ENCODE data around the gene SH3YL1.
A peak's percentile ranks its signal among the peaks of the same experiment; 100 is the strongest.

The SH3YL1 gene

GRCh38 chr2:282371-283263, 18.8 kb upstream of the SH3YL1 start:
- no peak for DNase-seq (ENCODE audit: low read depth, low spot score)
- H3K27ac ChIP-seq, result no peak overlapping the region

- no peak overlapping the region for H3K27ac ChIP-seq
- no peak for DNase-seq (ENCODE audit: low read depth, low spot score)
These were observed 17.5 kb upstream of the SH3YL1 start for GRCh38 chr2:281381-281780.

- no peak overlapping the region for H3K27ac ChIP-seq
- no peak for DNase-seq (ENCODE audit: low read depth, low spot score)
These were observed 16.8 kb upstream of the SH3YL1 start for GRCh38 chr2:280650-281110.

- DNase-seq (ENCODE audit: low read depth, low spot score), result no peak
- no peak overlapping the region for H3K27ac ChIP-seq
These were observed 16.3 kb upstream of the SH3YL1 start for GRCh38 chr2:279956-280649.

- no peak for DNase-seq (ENCODE audit: low read depth, low spot score)
- H3K27ac ChIP-seq, result no peak overlapping the region
These were observed 15.5 kb upstream of the SH3YL1 start for GRCh38 chr2:279366-279765.

- DNase-seq (ENCODE audit: low read depth, low spot score), result no peak
- no peak overlapping the region for H3K27ac ChIP-seq
These were observed 15.1 kb upstream of the SH3YL1 start for GRCh38 chr2:278927-279320.

DNA sequence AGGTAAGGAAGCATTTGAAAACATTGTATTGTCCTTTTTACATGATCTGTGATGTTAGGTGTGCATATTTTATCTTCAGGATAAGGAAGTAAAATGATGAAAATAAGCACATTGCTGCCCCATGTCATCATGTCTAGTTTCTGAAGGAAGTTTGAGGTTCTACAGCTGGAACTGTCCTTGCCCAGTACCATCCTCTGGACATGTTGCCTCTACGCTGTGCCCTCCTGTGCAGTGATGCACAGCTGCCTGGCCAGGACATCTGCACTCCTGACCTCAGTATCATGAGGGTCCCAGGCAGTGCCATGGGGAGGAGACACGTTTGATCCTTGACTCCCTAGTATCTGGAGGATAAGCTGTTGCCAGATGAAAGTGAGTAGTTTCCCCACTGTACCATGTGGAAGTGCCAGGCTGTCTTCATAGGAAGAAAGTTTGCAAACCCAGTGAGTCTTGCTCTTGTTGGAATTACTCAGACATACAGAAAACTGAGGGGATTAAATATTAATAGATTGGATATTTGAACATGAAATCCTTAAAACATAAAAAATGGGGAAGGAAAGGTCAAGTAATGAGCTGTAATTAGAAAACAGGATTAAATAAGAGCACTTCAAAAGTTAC, 14.6 kb upstream of the SH3YL1 start:
- DNase-seq (ENCODE audit: low read depth, low spot score), result no peak
- H3K27ac ChIP-seq, result no peak overlapping the region

GRCh38 chr2:275466-275865, 11.6 kb upstream of the SH3YL1 start:
- H3K27ac ChIP-seq, result no peak overlapping the region
- DNase-seq (ENCODE audit: low read depth, low spot score), result no peak

GRCh38 chr2:274503-274902, 10.7 kb upstream of the SH3YL1 start:
- DNase-seq (ENCODE audit: low read depth, low spot score), result no peak
- H3K27ac ChIP-seq, result no peak overlapping the region

DNA sequence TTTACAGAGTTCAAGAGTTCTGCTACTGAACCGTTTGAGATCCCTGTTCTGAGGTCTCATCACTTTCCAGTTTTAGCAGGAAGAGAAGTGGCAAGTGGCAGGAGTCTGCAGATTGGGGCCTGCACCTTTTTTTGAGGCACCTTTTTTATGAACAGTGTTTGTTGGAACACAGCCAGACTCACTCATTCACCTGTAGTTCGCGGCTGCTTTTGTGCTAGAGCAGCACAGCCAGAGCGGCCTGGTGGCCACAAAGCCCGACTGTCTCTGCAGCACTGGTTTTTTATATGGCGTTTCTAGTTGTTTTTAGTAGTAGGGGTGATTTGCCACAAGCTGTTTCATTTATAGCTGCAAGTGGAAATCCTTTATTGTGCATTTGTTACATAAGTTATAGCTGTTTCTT, 9.5 kb upstream of the SH3YL1 start:
- DNase-seq (ENCODE audit: low read depth, low spot score), result no peak
- H3K27ac ChIP-seq, result no peak overlapping the region

GRCh38 chr2:271917-272316, 8.1 kb upstream of the SH3YL1 start:
- no peak for DNase-seq (ENCODE audit: low read depth, low spot score)
- no peak overlapping the region for H3K27ac ChIP-seq

DNA sequence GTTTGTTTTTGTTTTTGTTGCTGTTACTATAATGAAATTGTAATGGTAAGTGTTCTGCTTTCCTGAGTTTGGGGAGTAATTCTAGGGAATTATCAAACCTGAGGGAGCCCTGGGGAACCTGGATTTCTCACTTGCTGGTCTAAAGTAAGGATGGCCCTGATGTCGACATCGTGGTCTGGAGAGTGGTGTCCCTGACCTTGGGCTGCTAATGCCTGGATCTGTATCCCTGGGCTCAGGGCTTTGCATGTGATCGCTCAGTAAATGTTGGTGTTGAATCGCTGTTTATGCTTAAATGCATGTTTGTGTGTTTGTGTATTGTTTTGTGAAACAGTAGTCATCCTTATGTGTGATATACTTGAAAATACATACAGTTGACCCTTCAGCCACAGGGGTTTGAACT, 7.0 kb upstream of the SH3YL1 start:
- no peak for DNase-seq (ENCODE audit: low read depth, low spot score)
- H3K27ac ChIP-seq, result no peak overlapping the region

- DNase-seq (ENCODE audit: low read depth, low spot score), result no peak
- no peak overlapping the region for H3K27ac ChIP-seq
These were observed 5.7 kb upstream of the SH3YL1 start for GRCh38 chr2:269356-270030.

GRCh38 chr2:268323-268722, 4.5 kb upstream of the SH3YL1 start:
- H3K27ac ChIP-seq, result no peak overlapping the region
- no peak for DNase-seq (ENCODE audit: low read depth, low spot score)

DNA sequence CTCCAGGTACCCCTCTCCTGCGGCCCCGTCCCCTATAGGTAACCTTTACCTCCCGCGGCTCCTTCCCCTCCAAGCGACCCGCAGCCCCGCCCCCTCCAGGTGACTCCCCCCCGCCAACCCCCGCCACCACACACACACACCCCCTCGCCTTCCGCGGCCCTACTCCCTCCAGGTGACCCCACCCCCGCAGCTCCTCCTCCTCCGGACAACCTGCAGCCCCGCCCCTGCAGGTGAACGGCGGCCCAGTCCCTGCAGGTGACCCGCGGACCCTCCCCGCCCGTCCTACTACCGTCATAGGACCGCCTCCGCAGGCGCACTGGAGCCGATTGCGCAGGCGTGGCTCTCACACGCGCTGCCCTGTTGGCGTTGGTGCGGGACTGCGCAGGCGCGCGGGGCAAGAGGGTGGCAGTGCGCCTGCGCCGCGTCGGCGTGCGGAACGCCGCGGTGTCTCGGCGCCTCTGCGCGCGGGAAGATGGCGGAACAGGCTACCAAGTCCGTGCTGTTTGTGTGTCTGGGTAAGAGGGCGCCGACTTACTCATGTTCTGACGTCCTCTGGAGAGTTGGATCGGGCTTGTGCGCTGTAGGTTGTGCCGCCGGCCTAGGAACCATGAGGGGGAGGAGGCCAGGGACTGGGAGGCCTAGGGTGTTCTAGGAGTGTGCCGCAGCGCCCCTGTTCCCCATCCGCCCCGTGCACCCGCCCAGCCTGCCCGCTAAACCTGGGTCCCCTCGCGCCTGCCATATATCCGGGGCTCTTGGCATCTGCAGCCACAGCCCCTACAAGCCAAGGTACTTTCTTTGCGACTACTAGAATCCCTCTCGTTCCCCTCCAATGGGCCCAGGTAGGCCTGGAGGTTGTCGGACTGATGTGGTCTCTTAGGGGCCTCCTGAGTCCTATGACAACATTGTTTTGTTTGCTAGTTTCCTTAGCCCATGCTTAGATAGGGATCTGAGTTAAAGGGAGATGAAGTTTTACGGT, 949 bp upstream of the SH3YL1 start, which contains the start of gene ACP1:
Gene ACP1, plus strand, starts transcription at position 455 of the 976 bp plus-strand sequence. Its CDS starts 18 bp downstream, at position 473.
- peak; percentile 92 for DNase-seq (ENCODE audit: low read depth, low spot score)

DNA sequence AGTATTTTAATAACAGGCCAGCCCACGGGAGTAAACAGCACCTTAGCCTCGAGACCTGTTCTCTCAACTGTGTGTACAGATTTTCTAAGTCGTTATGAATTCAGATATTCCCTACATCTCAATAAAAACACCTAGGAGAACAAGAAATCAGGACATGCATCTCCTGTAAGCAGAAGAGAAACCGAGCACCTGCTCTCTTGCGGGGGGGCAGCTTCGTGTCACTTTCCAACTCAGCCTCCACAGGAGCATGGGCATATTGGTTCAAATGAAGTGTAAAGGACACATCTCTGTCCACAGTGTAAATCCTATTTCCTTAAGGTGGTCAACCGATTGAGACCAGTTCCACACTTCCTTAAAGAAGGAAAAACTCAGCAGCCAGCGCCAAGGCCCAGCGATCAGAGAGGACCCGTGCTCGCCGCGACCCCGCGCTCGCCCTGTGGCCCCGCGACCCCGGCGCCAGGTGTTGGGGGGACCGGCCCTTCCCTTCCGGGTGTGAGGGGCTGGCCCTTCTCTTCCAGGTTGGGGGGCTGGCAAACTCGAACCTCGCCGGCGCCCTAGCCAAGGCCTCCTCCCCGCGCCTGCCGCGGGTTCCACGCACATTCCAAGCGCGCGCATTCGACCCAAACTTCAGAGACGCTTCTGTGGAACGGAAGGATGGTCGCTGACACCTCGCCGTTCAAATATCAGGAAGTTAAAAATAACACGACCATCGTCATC, 652 bp downstream of the SH3YL1 start:
- no peak for DNase-seq (ENCODE audit: low read depth, low spot score)
- peak overlapping the region; percentile 65 for H3K27ac ChIP-seq

More for the DNA sequence above, 949 bp upstream of the SH3YL1 start, which contains the start of gene ACP1:
- H3K27ac ChIP-seq, result peak within 1 kb of the TSS; percentile 65

DNA sequence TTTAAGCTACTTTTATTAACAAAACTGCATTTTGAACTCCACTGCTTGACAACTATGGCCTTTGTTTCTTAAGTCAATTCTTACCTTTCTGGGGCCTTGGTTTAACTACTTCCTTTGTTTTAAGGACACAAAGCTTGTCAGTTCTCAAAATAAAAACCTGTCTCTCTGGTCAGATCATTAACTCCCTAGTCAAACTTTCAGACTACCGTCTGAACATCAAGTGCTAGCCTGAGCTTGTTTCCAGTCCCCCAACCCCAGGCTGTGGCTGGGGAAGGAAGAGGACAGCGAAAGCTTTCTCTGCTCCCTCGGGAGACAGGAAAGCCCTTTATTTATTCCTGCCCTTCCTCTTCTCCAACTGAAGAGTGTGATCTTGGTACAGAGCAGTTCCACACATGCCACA, 1.7 kb downstream of the SH3YL1 start:
- no peak for DNase-seq (ENCODE audit: low read depth, low spot score)

DNA sequence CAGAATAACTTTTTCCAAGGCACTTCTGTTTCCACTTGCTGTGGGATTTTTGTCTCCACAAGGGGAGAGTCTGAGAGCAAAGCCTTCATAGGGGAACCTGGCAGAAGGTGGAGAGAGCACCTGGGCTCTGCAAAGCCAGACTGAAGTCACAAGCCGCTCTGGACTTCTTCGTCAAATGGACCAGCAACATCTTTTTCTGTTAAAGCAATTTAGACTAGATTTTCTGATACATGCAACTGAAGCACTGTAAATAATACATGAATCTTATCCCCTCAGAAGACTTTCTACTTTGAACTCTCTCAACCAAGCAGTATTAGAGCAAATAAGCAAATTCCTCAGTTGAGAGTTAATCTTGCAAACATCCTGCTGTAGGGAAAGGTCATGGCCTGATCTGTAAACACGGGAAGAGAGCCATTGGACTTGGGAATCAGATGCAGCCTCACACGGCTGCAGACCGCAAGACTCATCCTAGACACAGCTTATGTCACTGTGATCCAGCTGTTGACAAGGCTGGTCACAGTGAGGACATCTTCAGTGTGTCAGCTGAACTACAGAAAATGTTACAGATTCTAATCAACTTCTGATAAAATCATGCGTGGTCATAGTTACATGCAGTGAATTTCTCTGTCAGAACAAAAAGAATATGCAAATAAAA, 3.2 kb downstream of the SH3YL1 start:
- no peak for DNase-seq (ENCODE audit: low read depth, low spot score)

More for the DNA sequence above, 1.7 kb downstream of the SH3YL1 start:
- H3K27ac ChIP-seq, result peak overlapping the region; percentile 65

More for the DNA sequence above, 3.2 kb downstream of the SH3YL1 start:
- no peak overlapping the region for H3K27ac ChIP-seq
